MCF 10A (cell line): ENCODE results near the gene IGSF23. TPM values are rescaled to one million over a fixed set of nuclear protein-coding genes. Genes with fewer than 3 reads are reported as not detected.

Experiments used
- BruUV-seq: library from RNA; stranded (reverse); fragments of 400-500 nt; replicated peaks from 2 replicates; lab custom pipeline; 2021; lab: Mats Ljungman, UMichigan
- CTCF ChIA-PET: fragments of 300-600 bp; sonication (Branson Sonifier 250); formaldehyde crosslinking; extraction: SDS; loops from one replicate; lab custom pipeline; 2021; ENCODE audit warnings: antibody characterized with exemption, inconsistent platforms; lab: Yijun Ruan, JAX
- POLR2A ChIA-PET: fragments of 300-600, 350-650 bp; sonication (Branson Sonifier 250); formaldehyde crosslinking; extraction: SDS; loops from one replicate; lab custom pipeline; 2020; ENCODE audit warnings: antibody characterized with exemption, inconsistent platforms; lab: Yijun Ruan, JAX
- DNase-seq: peaks from one replicate; pipeline ENCODE4 v3.0.0-alpha.2; 2018; ENCODE audit not compliant: unreplicated experiment
- H3K27ac Mint-ChIP-seq: one replicate; pipeline ENCODE4 v1.8.0; 2022; ENCODE audit warnings: mild to moderate bottlenecking, low read depth, mixed read lengths; ENCODE audit not compliant: unreplicated experiment
- H3K27me3 Mint-ChIP-seq: one replicate; pipeline ENCODE4 v1.8.0; 2022; ENCODE audit warnings: mixed read lengths; ENCODE audit not compliant: insufficient read depth, unreplicated experiment
- H3K36me3 Mint-ChIP-seq: one replicate; pipeline ENCODE4 v1.8.0; 2022; ENCODE audit warnings: mild to moderate bottlenecking, moderate library complexity, mixed read lengths; ENCODE audit not compliant: insufficient read depth, unreplicated experiment
- H3K4me1 Mint-ChIP-seq: one replicate; pipeline ENCODE4 v1.8.0; 2022; ENCODE audit warnings: mixed read lengths; ENCODE audit not compliant: insufficient read depth, unreplicated experiment
- H3K4me3 Mint-ChIP-seq: one replicate; pipeline ENCODE4 v1.8.0; 2022; ENCODE audit warnings: mild to moderate bottlenecking, moderate library complexity, mixed read lengths; ENCODE audit not compliant: unreplicated experiment
- H3K9me3 Mint-ChIP-seq: one replicate; pipeline ENCODE4 v1.8.0; 2022; ENCODE audit warnings: mixed read lengths; ENCODE audit not compliant: unreplicated experiment
- CTCF ChIP-seq: fragments of 200-600 bp; IDR thresholded peaks from one replicate; pipeline ENCODE4 v1.8.0; 2022; ENCODE audit warnings: antibody characterized with exemption, mild to moderate bottlenecking; ENCODE audit not compliant: unreplicated experiment
- intact Hi-C: fragments of 100-400 bp; cut with micrococcal nuclease; formaldehyde crosslinking; loops from 2 replicates; pipeline ENCODE4 v1.14.1; 2022
- total RNA-seq: library from RNA; stranded (reverse); gene quantifications from 2 replicates; pipeline ENCODE4 v1.2.3, GENCODE V29; 2022

The IGSF23 gene
- total RNA-seq, 1 experiment from 2014 or later = not detected

GRCh38 chr19:44576843-44577565, 36.4 kb upstream of the IGSF23 start:
- Mint-ChIP-seq H3K27me3 (no peaks in the 10 kb centered on the region), H3K9me3 (no peaks in the 10 kb centered on the region), H3K4me1 (no peaks in the 10 kb centered on the region), H3K27ac (no peak overlapping the region), H3K4me3 (no peak overlapping the region), H3K36me3 (no peaks in the 10 kb centered on the region)
- CTCF ChIA-PET = interaction anchor here (0.6 to 5.8 kb wide), 28 partner anchors 8 to 816 kb away, joined by 3 to 82 read pairs (median 4); no protein-coding TSS in a partner anchor
- TF ChIP-seq CTCF = peak; percentile 61
- POLR2A ChIA-PET = interaction anchor here (0.6 to 1.0 kb wide), 3 partner anchors 25 to 92 kb away, joined by 3 to 7 read pairs (median 3); no protein-coding TSS in a partner anchor
- BruUV-seq = no TSS peak
- peak; percentile 78 for DNase-seq
- intact Hi-C loops = loop anchor here (1.0 kb wide), 1 partner anchor 268 kb away; no protein-coding TSS in a partner anchor

- Mint-ChIP-seq H3K36me3 (no peaks in the 10 kb centered on the region), H3K27ac (no peak overlapping the region), H3K27me3 (no peaks in the 10 kb centered on the region), H3K4me1 (no peaks in the 10 kb centered on the region), H3K9me3 (no peaks in the 10 kb centered on the region), H3K4me3 (no peak overlapping the region)
- BruUV-seq = no TSS peak
- no peak for DNase-seq
- CTCF ChIA-PET = interaction anchor here (0.8 to 5.8 kb wide), 18 partner anchors 8 to 194 kb away, joined by 3 to 82 read pairs (median 6); no protein-coding TSS in a partner anchor
- intact Hi-C loops = loop anchor here (1.0 kb wide), 1 partner anchor 268 kb away; no protein-coding TSS in a partner anchor
- POLR2A ChIA-PET = interaction anchor here (1.0 kb wide), 2 partner anchors 25 to 49 kb away, joined by 3 to 7 read pairs; no protein-coding TSS in a partner anchor
- no peak for TF ChIP-seq CTCF
Observed at GRCh38 chr19:44577566-44577874, 35.8 kb upstream of the IGSF23 start.

GRCh38 chr19:44579663-44580365, 33.5 kb upstream of the IGSF23 start:
- H3K9me3 Mint-ChIP-seq = no peaks in the 10 kb centered on the region
- no peak for DNase-seq
- no peaks in the 10 kb centered on the region for H3K27me3 Mint-ChIP-seq
- no peak overlapping the region for H3K4me3 Mint-ChIP-seq
- no peak overlapping the region for H3K27ac Mint-ChIP-seq
- no TSS peak for BruUV-seq
- CTCF ChIA-PET = interaction anchor here (0.6 to 5.8 kb wide), 4 partner anchors 8 to 110 kb away, joined by 3 to 82 read pairs (median 6); no protein-coding TSS in a partner anchor
- POLR2A ChIA-PET = no interaction called here
- no peak for TF ChIP-seq CTCF
- no peaks in the 10 kb centered on the region for H3K4me1 Mint-ChIP-seq
- intact Hi-C loops = no loop called here
- H3K36me3 Mint-ChIP-seq = no peaks in the 10 kb centered on the region

DNA sequence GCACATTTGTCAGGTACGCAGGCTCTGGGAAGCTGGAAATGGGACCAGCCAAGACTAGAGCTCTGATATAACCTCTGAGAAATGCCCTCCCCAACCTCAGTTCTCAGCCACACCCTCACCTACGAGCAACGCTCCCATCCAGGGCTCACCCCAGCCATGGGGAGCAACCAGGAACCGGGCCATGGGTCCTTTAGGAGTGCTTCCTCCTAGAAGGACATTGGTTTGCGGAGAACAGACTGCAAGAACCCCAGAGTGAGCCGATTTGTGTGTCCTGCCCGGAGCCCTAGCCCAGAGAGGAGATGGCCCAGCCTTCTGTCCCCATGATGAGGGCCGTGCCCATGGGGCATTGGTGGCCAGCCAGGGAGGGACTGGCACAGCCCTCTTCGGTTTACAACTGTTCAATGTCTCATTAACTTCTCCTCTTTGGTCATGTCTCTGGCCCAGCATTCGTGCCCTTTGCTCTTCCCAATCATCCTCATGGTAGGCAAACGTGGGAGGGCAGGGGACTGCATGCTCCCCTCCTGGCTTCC, 32.9 kb upstream of the IGSF23 start:
- BruUV-seq = no TSS peak
- Mint-ChIP-seq H3K27ac (no peak overlapping the region), H3K36me3 (no peaks in the 10 kb centered on the region), H3K4me3 (no peak overlapping the region), H3K9me3 (no peaks in the 10 kb centered on the region), H3K4me1 (no peaks in the 10 kb centered on the region), H3K27me3 (no peaks in the 10 kb centered on the region)
- TF ChIP-seq CTCF = no peak
- no peak for DNase-seq
- intact Hi-C loops = no loop called here
- ChIA-PET CTCF (interaction anchor here (0.9 to 5.8 kb wide), 3 partner anchors 9 to 109 kb away, joined by 3 to 82 read pairs (median 6); no protein-coding TSS in a partner anchor), POLR2A (no interaction called here)
